Keratinocyte (primary cell): ENCODE data around the gene SCYGR4. TPM values are rescaled to one million over a fixed set of nuclear protein-coding genes. Genes with fewer than 3 reads are reported as not detected.

ENCODE experiments used
- DNase-seq: peaks from one replicate; pipeline ENCODE4 v3.0.0-alpha.2; 2011; ENCODE audit warnings: low read depth, missing footprints, low spot score
- FAIRE-seq: peaks from 2 replicates; lab custom pipeline; 2011; peaks lifted over from hg19 to GRCh38; lab: Jason Lieb, UNC
- H2AFZ ChIP-seq: 2 replicates; pipeline ENCODE4 v1.6.0; 2012; ENCODE audit warnings: low read length, control low read depth, inconsistent platforms; ENCODE audit not compliant: control insufficient read depth
- H3K27ac ChIP-seq: 2 replicates; pipeline ENCODE4 v1.5.1; 2011; ENCODE audit warnings: low read length; ENCODE audit not compliant: control insufficient read depth, insufficient read depth
- H3K27me3 ChIP-seq: 3 replicates; pipeline ENCODE4 v1.6.0; 2011; ENCODE audit warnings: low read length; ENCODE audit not compliant: control insufficient read depth, insufficient read depth; ENCODE audit errors: extremely low read depth
- H3K36me3 ChIP-seq, 2 experiments: 2 replicates in 1 of 2; 3 replicates in 1 of 2; pipeline ENCODE4 v1.5.1; 2011; ENCODE audit warnings: low read length in 2 of 2, mild to moderate bottlenecking in 1 of 2; ENCODE audit not compliant: control insufficient read depth in 2 of 2, insufficient read depth in 2 of 2; ENCODE audit errors: extremely low read depth in 1 of 2
- H3K4me1 ChIP-seq: 3 replicates; pipeline ENCODE4 v1.5.1; 2011; ENCODE audit warnings: low read length; ENCODE audit not compliant: control insufficient read depth, insufficient read depth; ENCODE audit errors: extremely low read depth
- H3K4me2 ChIP-seq: 3 replicates; pipeline ENCODE4 v1.6.0; 2011; ENCODE audit warnings: low read depth, low read length; ENCODE audit not compliant: control insufficient read depth, insufficient read depth; ENCODE audit errors: extremely low read depth
- H3K4me3 ChIP-seq, 3 experiments: fragments of 200-600 bp in 1 of 3; sonication (generic) in 1 of 3; 2 replicates in 2 of 3; 3 replicates in 1 of 3; pipeline ENCODE4 v1.5.1; 2011 to 2016; ENCODE audit warnings: low read length in 3 of 3, mild to moderate bottlenecking in 3 of 3, control low read depth in 2 of 3, inconsistent platforms in 1 of 3, low read depth in 1 of 3, mixed read lengths in 1 of 3, mixed run types in 1 of 3, moderate library complexity in 1 of 3; ENCODE audit not compliant: control insufficient read depth in 2 of 3, insufficient read depth in 2 of 3; ENCODE audit errors: extremely low read depth in 1 of 3
- H3K79me2 ChIP-seq: 2 replicates; pipeline ENCODE4 v1.6.0; 2012; ENCODE audit warnings: low read length; ENCODE audit not compliant: control insufficient read depth, insufficient read depth
- H3K9ac ChIP-seq: 3 replicates; pipeline ENCODE4 v1.6.0; 2011; ENCODE audit warnings: low read length; ENCODE audit not compliant: control insufficient read depth, insufficient read depth; ENCODE audit errors: extremely low read depth
- H3K9me1 ChIP-seq: 3 replicates; pipeline ENCODE4 v1.6.0; 2011; ENCODE audit warnings: low read length; ENCODE audit not compliant: control insufficient read depth, insufficient read depth; ENCODE audit errors: extremely low read depth
- H3K9me3 ChIP-seq: 2 replicates; pipeline ENCODE4 v1.5.1; 2012; ENCODE audit warnings: low read depth, low read length; ENCODE audit not compliant: control insufficient read depth
- H4K20me1 ChIP-seq: 3 replicates; pipeline ENCODE4 v1.6.0; 2011; ENCODE audit warnings: low read length; ENCODE audit not compliant: control insufficient read depth, insufficient read depth; ENCODE audit errors: extremely low read depth
- CTCF ChIP-seq, 3 experiments: IDR thresholded peaks in 1 of 3; conservative IDR thresholded peaks in 1 of 3; optimal IDR thresholded peaks in 1 of 3; 2 replicates in 2 of 3; 3 replicates in 1 of 3; pipeline versions ENCODE3 to v1.5.1; 2011; ENCODE audit warnings: low read length in 3 of 3, mild to moderate bottlenecking in 3 of 3, moderate library complexity in 2 of 3, control low read depth in 1 of 3, inconsistent platforms in 1 of 3; ENCODE audit not compliant: insufficient read depth in 2 of 3; ENCODE audit errors: extremely low read depth in 1 of 3
- EZH2 ChIP-seq: IDR thresholded peaks from one replicate; pipeline ENCODE4 v1.6.1; 2012; ENCODE audit warnings: inconsistent platforms, mild to moderate bottlenecking, low read length, moderate library complexity
- dilution Hi-C: fragments of 300-500 bp; cut with MboI; formaldehyde crosslinking; loops from one replicate; pipeline ENCODE4 v1.7.0; 2020; ENCODE audit warnings: low sequenced_read_pairs; ENCODE audit not compliant: extremely low pct_ligation_motif_present
- polyA plus RNA-seq, 5 experiments: library from polyadenylated mRNA; depleted of rRNA in 3 of 5; stranded (reverse) in 3 of 5; stranded (forward) in 1 of 5; unstranded in 1 of 5; fragments of >200 nt; gene quantifications; 1 replicate in 1 of 5; 2 replicates in 3 of 5; 3 replicates in 1 of 5; pipeline versions ENCODE4 v1.2.1 to v1.2.3, GENCODE V29; 2011 to 2012; ENCODE audit warnings: missing spikeins in 2 of 5, low read depth in 1 of 5, low replicate concordance in 1 of 5

The SCYGR4 gene
- polyA plus RNA-seq, 1 donor (not counting 4 experiments of a cell fraction or from before 2014, with no cell fraction given), result not detected

GRCh38 chr2:227578642-227579041 is 38.7 kb upstream of the SCYGR4 start:
- dilution Hi-C loops, result no loop called here

GRCh38 chr2:227579791-227580190 is 37.5 kb upstream of the SCYGR4 start:
- dilution Hi-C loops, result no loop called here
- Histone ChIP-seq H2AFZ (no peak overlapping the region), H3K27ac (no peak overlapping the region), H3K4me1 (no peaks in the 10 kb centered on the region), H3K9me1 (no peaks in the 10 kb centered on the region), H4K20me1 (no peaks in the 10 kb centered on the region), H3K36me3 (no peaks in the 10 kb centered on the region), H3K4me3 (no peak overlapping the region), H3K79me2 (no peaks in the 10 kb centered on the region), H3K4me2 (no peak overlapping the region), H3K27me3 (no peaks in the 10 kb centered on the region), H3K9me3 (peaks cover 2% of the 10 kb centered on the region), H3K9ac (no peak overlapping the region)
- TF ChIP-seq CTCF (optimal IDR thresholded peaks at IDR 0.05 in 1 of 3, IDR thresholded peaks at IDR 0.05 in 1 of 3, conservative IDR thresholded peaks at IDR 0.05 in 1 of 3; ENCODE audit: extremely low read depth in 1 of 3, insufficient read depth in 2 of 3, low read length in 3 of 3), result no peak
- no peak for TF ChIP-seq EZH2
- DNase-seq (no peak), FAIRE-seq (no peak)

More at GRCh38 chr2:227578642-227579041, 38.7 kb upstream of the SCYGR4 start:
- Histone ChIP-seq H3K4me1 (no peaks in the 10 kb centered on the region), H3K79me2 (no peaks in the 10 kb centered on the region), H3K4me3 (no peak overlapping the region), H3K27ac (no peak overlapping the region), H3K4me2 (no peak overlapping the region), H3K9ac (no peak overlapping the region), H3K36me3 (no peaks in the 10 kb centered on the region), H3K27me3 (no peaks in the 10 kb centered on the region), H2AFZ (no peak overlapping the region), H3K9me3 (peaks cover 2% of the 10 kb centered on the region), H3K9me1 (no peaks in the 10 kb centered on the region), H4K20me1 (no peaks in the 10 kb centered on the region)
- TF ChIP-seq CTCF (optimal IDR thresholded peaks at IDR 0.05 in 1 of 3, IDR thresholded peaks at IDR 0.05 in 1 of 3, conservative IDR thresholded peaks at IDR 0.05 in 1 of 3; ENCODE audit: extremely low read depth in 1 of 3, insufficient read depth in 2 of 3, low read length in 3 of 3) (no peak), EZH2 (no peak)
- DNase-seq, result no peak
- FAIRE-seq, result no peak
